Choroid plexus epithelial cell (primary cell): ENCODE measurements around the gene PIK3R5.

Source experiments
- DNase-seq: peaks from one replicate; pipeline ENCODE4 v3.0.0-alpha.2; 2010; ENCODE audit warnings: low read depth
- H3K4me3 ChIP-seq: 2 replicates; pipeline ENCODE4 v1.5.1; 2011; ENCODE audit warnings: low read depth, mild to moderate bottlenecking, control low read depth, low read length, moderate library complexity
- CTCF ChIP-seq: conservative IDR thresholded peaks from 2 replicates; pipeline ENCODE4 v1.5.1; 2011; ENCODE audit warnings: low read depth, mild to moderate bottlenecking, control low read depth, inconsistent platforms, low read length, moderate library complexity

Gene PIK3R5

GRCh38 chr17:8849311-8850041 is 116.0 kb downstream of the PIK3R5 start:
- TF ChIP-seq CTCF, result no peak
- no peak overlapping the region for H3K4me3 ChIP-seq
- no peak for DNase-seq

GRCh38 chr17:8847891-8848290 is 117.6 kb downstream of the PIK3R5 start:
- TF ChIP-seq CTCF, result no peak
- no peak for DNase-seq

GRCh38 chr17:8846768-8847211 is 118.7 kb downstream of the PIK3R5 start:
- H3K4me3 ChIP-seq, result no peak overlapping the region
- no peak for TF ChIP-seq CTCF
- peak; percentile 64 for DNase-seq

More at GRCh38 chr17:8847891-8848290, 117.6 kb downstream of the PIK3R5 start:
- no peak overlapping the region for H3K4me3 ChIP-seq

GRCh38 chr17:8844229-8845218 is 121.0 kb downstream of the PIK3R5 start:
- no peak for DNase-seq
- H3K4me3 ChIP-seq, result no peak overlapping the region
- no peak for TF ChIP-seq CTCF

GRCh38 chr17:8843344-8843743 is 122.2 kb downstream of the PIK3R5 start:
- DNase-seq, result no peak

GRCh38 chr17:8841844-8842243 is 123.7 kb downstream of the PIK3R5 start:
- no peak for DNase-seq
- TF ChIP-seq CTCF, result no peak

More at GRCh38 chr17:8843344-8843743, 122.2 kb downstream of the PIK3R5 start:
- no peak overlapping the region for H3K4me3 ChIP-seq
- TF ChIP-seq CTCF, result no peak

More at GRCh38 chr17:8841844-8842243, 123.7 kb downstream of the PIK3R5 start:
- H3K4me3 ChIP-seq, result no peak overlapping the region
